CD4-positive, alpha-beta T cell treated with Interferon gamma for 1 hour (primary cell): ENCODE results near the gene TPPP.
"Not testable (repeated sequence)": the region's sequence is repeated elsewhere in the genome, so short reads cannot be mapped to it uniquely, and the experiment has no call there.

Experiments
- DNase-seq: peaks from one replicate; pipeline ENCODE4 v3.0.0-alpha.2; 2020

Gene TPPP

GRCh38 chr5:693271-694041 lies at the start of gene TPPP:
TSS of gene TPPP (minus strand) at chr5:693352. CDS start at chr5:678060, 15,292 bp downstream.
- peak; percentile 77 for DNase-seq

GRCh38 chr5:742276-742675 lies 49.1 kb upstream of the TPPP start:
- DNase-seq = not testable (repeated sequence)

- DNase-seq = not testable (repeated sequence)
Observed at GRCh38 chr5:734145-734544, 41.0 kb upstream of the TPPP start.

GRCh38 chr5:732754-733454 lies 39.8 kb upstream of the TPPP start:
- DNase-seq = not testable (repeated sequence)

- DNase-seq = not testable (repeated sequence)
Observed at GRCh38 chr5:729225-729624, 36.1 kb upstream of the TPPP start.

- not testable (repeated sequence) for DNase-seq
Observed at GRCh38 chr5:727087-727486, 33.9 kb upstream of the TPPP start.

- DNase-seq = not testable (repeated sequence)
Observed at GRCh38 chr5:723865-724264, 30.7 kb upstream of the TPPP start.

- not testable (repeated sequence) for DNase-seq
Observed at GRCh38 chr5:723309-723708, 30.2 kb upstream of the TPPP start.

GRCh38 chr5:719379-719778 lies 26.2 kb upstream of the TPPP start:
- not testable (repeated sequence) for DNase-seq

- no peak for DNase-seq
Observed at GRCh38 chr5:717143-717542, 24.0 kb upstream of the TPPP start.

- not testable (repeated sequence) for DNase-seq
Observed at GRCh38 chr5:716740-717139, 23.6 kb upstream of the TPPP start.

- not testable (repeated sequence) for DNase-seq
Observed at GRCh38 chr5:715636-716035, 22.5 kb upstream of the TPPP start.

- not testable (repeated sequence) for DNase-seq
Observed at GRCh38 chr5:714215-715118, 21.3 kb upstream of the TPPP start.

GRCh38 chr5:713686-714085 lies 20.5 kb upstream of the TPPP start:
- DNase-seq = not testable (repeated sequence)

GRCh38 chr5:708848-709517 lies 15.8 kb upstream of the TPPP start:
- DNase-seq = not testable (repeated sequence)

- DNase-seq = not testable (repeated sequence)
Observed at GRCh38 chr5:708374-708773, 15.2 kb upstream of the TPPP start.

- not testable (repeated sequence) for DNase-seq
Observed at GRCh38 chr5:706127-706526, 13.0 kb upstream of the TPPP start.

GRCh38 chr5:696753-697702 lies 3.9 kb upstream of the TPPP start:
- not testable (repeated sequence) for DNase-seq

GRCh38 chr5:696191-696590 lies 3.0 kb upstream of the TPPP start:
- DNase-seq = not testable (repeated sequence)

- DNase-seq = not testable (repeated sequence)
Observed at GRCh38 chr5:695475-695874, 2.3 kb upstream of the TPPP start.

- not testable (repeated sequence) for DNase-seq
Observed at GRCh38 chr5:694042-694431, 885 bp upstream of the TPPP start.
